ENCODE data around the gene FOXO4.
A peak's percentile ranks its signal among the peaks of the same experiment; 100 is the strongest.
"Not testable (repeated sequence)": the region's sequence is repeated elsewhere in the genome, so short reads cannot be mapped to it uniquely, and the experiment has no call there.

Gene FOXO4

GRCh38 chrX:71095555-71095980, at the start of gene FOXO4:
FOXO4 (plus strand) TSS chrX:71095851; CDS start chrX:71096529, 678 bp downstream.
- peak; percentile 34 for DNase-seq (ENCODE audit: low read depth)
- H3K4me3 ChIP-seq (ENCODE audit: low read length) = peak within 1 kb of the TSS; percentile 66
- TF ChIP-seq, protein P1, sequence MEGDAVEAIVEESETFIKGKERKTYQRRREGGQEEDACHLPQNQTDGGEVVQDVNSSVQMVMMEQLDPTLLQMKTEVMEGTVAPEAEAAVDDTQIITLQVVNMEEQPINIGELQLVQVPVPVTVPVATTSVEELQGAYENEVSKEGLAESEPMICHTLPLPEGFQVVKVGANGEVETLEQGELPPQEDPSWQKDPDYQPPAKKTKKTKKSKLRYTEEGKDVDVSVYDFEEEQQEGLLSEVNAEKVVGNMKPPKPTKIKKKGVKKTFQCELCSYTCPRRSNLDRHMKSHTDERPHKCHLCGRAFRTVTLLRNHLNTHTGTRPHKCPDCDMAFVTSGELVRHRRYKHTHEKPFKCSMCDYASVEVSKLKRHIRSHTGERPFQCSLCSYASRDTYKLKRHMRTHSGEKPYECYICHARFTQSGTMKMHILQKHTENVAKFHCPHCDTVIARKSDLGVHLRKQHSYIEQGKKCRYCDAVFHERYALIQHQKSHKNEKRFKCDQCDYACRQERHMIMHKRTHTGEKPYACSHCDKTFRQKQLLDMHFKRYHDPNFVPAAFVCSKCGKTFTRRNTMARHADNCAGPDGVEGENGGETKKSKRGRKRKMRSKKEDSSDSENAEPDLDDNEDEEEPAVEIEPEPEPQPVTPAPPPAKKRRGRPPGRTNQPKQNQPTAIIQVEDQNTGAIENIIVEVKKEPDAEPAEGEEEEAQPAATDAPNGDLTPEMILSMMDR (conservative IDR thresholded peaks at IDR 0.05; ENCODE audit: low read depth, low read length) = no peak

GRCh38 chrX:71047891-71048290, 47.8 kb upstream of the FOXO4 start:
- not testable (repeated sequence) for DNase-seq (ENCODE audit: low read depth); H3K4me3 ChIP-seq (ENCODE audit: low read length)

GRCh38 chrX:71052721-71053120, 42.9 kb upstream of the FOXO4 start:
- no peak for DNase-seq (ENCODE audit: low read depth)
- H3K4me3 ChIP-seq (ENCODE audit: low read length) = no peak overlapping the region
- TF ChIP-seq, protein P1 (conservative IDR thresholded peaks at IDR 0.05; ENCODE audit: low read depth, low read length) = no peak

GRCh38 chrX:71053217-71053621, 42.4 kb upstream of the FOXO4 start:
- TF ChIP-seq, protein P1 (conservative IDR thresholded peaks at IDR 0.05; ENCODE audit: low read depth, low read length) = no peak
- no peak for DNase-seq (ENCODE audit: low read depth)
- no peak overlapping the region for H3K4me3 ChIP-seq (ENCODE audit: low read length)

- H3K4me3 ChIP-seq (ENCODE audit: low read length) = no peak overlapping the region
- TF ChIP-seq, protein P1 (conservative IDR thresholded peaks at IDR 0.05; ENCODE audit: low read depth, low read length) = no peak
- no peak for DNase-seq (ENCODE audit: low read depth)
These were observed 38.8 kb upstream of the FOXO4 start for GRCh38 chrX:71056867-71057266.

DNA sequence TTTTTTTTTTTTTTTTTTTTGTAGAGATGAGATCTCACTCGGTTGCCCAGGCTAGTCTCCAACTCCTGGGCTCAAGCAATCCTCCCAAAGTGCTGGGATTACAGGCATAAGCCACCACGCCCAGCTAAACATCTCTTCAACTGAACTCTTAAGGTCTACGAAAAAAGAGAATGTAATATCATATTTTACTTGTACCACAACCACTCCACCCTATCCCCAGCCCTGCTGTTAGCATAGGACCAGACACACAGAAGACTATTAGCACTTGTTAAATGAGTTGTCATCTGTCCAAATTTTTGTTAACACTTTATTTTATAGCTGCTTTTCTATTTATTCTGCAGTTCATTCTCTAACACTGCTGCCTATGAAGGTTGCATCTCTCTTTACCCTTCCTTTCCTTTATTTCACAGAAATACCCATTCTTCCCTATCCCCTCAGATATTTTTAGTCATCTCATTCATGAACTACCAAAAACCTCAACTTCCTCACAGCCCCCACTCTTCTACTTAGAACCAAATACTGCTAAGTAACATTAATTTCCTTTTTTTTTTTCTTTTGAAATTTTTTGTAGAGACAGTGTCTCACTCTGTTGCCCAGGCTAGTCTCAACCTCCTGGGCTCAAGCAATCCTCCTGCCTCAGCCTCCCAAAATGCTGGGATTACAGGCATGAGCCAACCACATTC, 37.7 kb upstream of the FOXO4 start:
- no peak overlapping the region for H3K4me3 ChIP-seq (ENCODE audit: low read length)
- TF ChIP-seq, protein P1 (conservative IDR thresholded peaks at IDR 0.05; ENCODE audit: low read depth, low read length) = no peak

GRCh38 chrX:71060127-71060526, 35.5 kb upstream of the FOXO4 start:
- TF ChIP-seq, protein P1 (conservative IDR thresholded peaks at IDR 0.05; ENCODE audit: low read depth, low read length) = no peak
- no peak overlapping the region for H3K4me3 ChIP-seq (ENCODE audit: low read length)
- no peak for DNase-seq (ENCODE audit: low read depth)

More for the DNA sequence above, 37.7 kb upstream of the FOXO4 start:
- no peak for DNase-seq (ENCODE audit: low read depth)

Data from retinal pigment epithelial cell (primary cell).